SK-N-MC (cell line): ENCODE results near the gene FAAP100.

Source experiments
- DNase-seq: peaks from one replicate; pipeline ENCODE4 v3.0.0-alpha.2; 2011; ENCODE audit warnings: low read depth, low spot score
- H3K27ac ChIP-seq: fragments of 200-600 bp; sonication (generic); 2 replicates; pipeline ENCODE4 v1.5.1; 2016; ENCODE audit warnings: mixed run types
- H3K36me3 ChIP-seq: fragments of 200-600 bp; sonication (generic); 2 replicates; pipeline ENCODE4 v1.6.1; 2017; ENCODE audit warnings: antibody characterized with exemption, low read length, mixed read lengths; ENCODE audit not compliant: insufficient read depth
- H3K4me3 ChIP-seq: fragments of 200-600 bp; sonication (generic); 2 replicates; pipeline ENCODE4 v1.5.1; 2016
- H3K9ac ChIP-seq: fragments of 200-600 bp; sonication (generic); 2 replicates; pipeline ENCODE4 v1.8.0; 2017; ENCODE audit warnings: mixed run types, mixed read lengths; ENCODE audit not compliant: insufficient read length
- H3K9me3 ChIP-seq: fragments of 200-600 bp; sonication (generic); 2 replicates; pipeline ENCODE4 v1.6.1; 2017; ENCODE audit warnings: low read depth, mild to moderate bottlenecking, antibody characterized with exemption, low read length, moderate library complexity, mixed read lengths
- EZH2 ChIP-seq: fragments of 200-600 bp; sonication (generic); IDR thresholded peaks from one replicate; pipeline ENCODE4 v1.6.1; 2017; ENCODE audit warnings: antibody characterized with exemption
- FOXP2 ChIP-seq: optimal IDR thresholded peaks from 2 replicates; pipeline ENCODE3; 2011; ENCODE audit warnings: mild to moderate bottlenecking, moderate library complexity; ENCODE audit not compliant: insufficient read depth; ENCODE audit errors: extremely low read length, control extremely low read depth
- POLR2AphosphoS5 ChIP-seq: IDR thresholded peaks from 2 replicates; pipeline ENCODE4 v1.6.1; 2012; ENCODE audit warnings: mild to moderate bottlenecking, low read depth, low read length, borderline replicate concordance

The FAAP100 gene

GRCh38 chr17:81546906-81547613, 5.1 kb downstream of the FAAP100 start:
- no peak for DNase-seq
- no peaks in the 10 kb centered on the region for H3K9me3 ChIP-seq
- H3K27ac ChIP-seq, result no peak overlapping the region
- no peak for TF ChIP-seq FOXP2
- TF ChIP-seq POLR2AphosphoS5, result no peak
- TF ChIP-seq EZH2, result no peak
- peaks cover 34% of the 10 kb centered on the region; the same call in 1 of the 2 replicates for H3K36me3 ChIP-seq
- no peak overlapping the region for H3K9ac ChIP-seq
- no peak overlapping the region for H3K4me3 ChIP-seq

- Histone ChIP-seq H3K9me3 (no peaks in the 10 kb centered on the region), H3K4me3 (no peak overlapping the region), H3K27ac (no peak overlapping the region), H3K36me3 (peaks cover 31% of the 10 kb centered on the region; the same call in 1 of the 2 replicates), H3K9ac (no peak overlapping the region)
- TF ChIP-seq FOXP2 (no peak), EZH2 (no peak), POLR2AphosphoS5 (no peak)
- DNase-seq, result no peak
Measured at GRCh38 chr17:81545160-81545949, 6.8 kb downstream of the FAAP100 start.

- H3K36me3 ChIP-seq, result peaks cover 25% of the 10 kb centered on the region; the same call in 1 of the 2 replicates
- H3K9ac ChIP-seq, result no peak overlapping the region
- DNase-seq, result no peak
- no peaks in the 10 kb centered on the region for H3K9me3 ChIP-seq
- no peak overlapping the region for H3K4me3 ChIP-seq
- H3K27ac ChIP-seq, result no peak overlapping the region
- TF ChIP-seq EZH2 (no peak), POLR2AphosphoS5 (no peak), FOXP2 (no peak)
Measured at GRCh38 chr17:81544281-81544974, 7.7 kb downstream of the FAAP100 start.

- TF ChIP-seq FOXP2 (no peak), EZH2 (no peak), POLR2AphosphoS5 (no peak)
Measured at GRCh38 chr17:81543756-81544155, 8.4 kb downstream of the FAAP100 start.

GRCh38 chr17:81543339-81543675, 8.8 kb downstream of the FAAP100 start:
- H3K36me3 ChIP-seq, result peaks cover 20% of the 10 kb centered on the region; the same call in 1 of the 2 replicates

More at GRCh38 chr17:81543756-81544155, 8.4 kb downstream of the FAAP100 start:
- peaks cover 20% of the 10 kb centered on the region; the same call in 1 of the 2 replicates for H3K36me3 ChIP-seq
- DNase-seq, result no peak
- no peak overlapping the region for H3K4me3 ChIP-seq
- H3K27ac ChIP-seq, result no peak overlapping the region
- H3K9me3 ChIP-seq, result no peaks in the 10 kb centered on the region
- no peak overlapping the region for H3K9ac ChIP-seq

GRCh38 chr17:81542431-81543338, 9.5 kb downstream of the FAAP100 start:
- H3K9ac ChIP-seq, result no peak overlapping the region
- TF ChIP-seq POLR2AphosphoS5, result no peak
- no peak for TF ChIP-seq EZH2
- TF ChIP-seq FOXP2, result no peak
- H3K4me3 ChIP-seq, result no peak overlapping the region
- no peak for DNase-seq
- H3K9me3 ChIP-seq, result no peaks in the 10 kb centered on the region
- H3K27ac ChIP-seq, result no peak overlapping the region
- peaks cover 20% of the 10 kb centered on the region; the same call in 1 of the 2 replicates for H3K36me3 ChIP-seq

More at GRCh38 chr17:81543339-81543675, 8.8 kb downstream of the FAAP100 start:
- Histone ChIP-seq H3K9me3 (no peaks in the 10 kb centered on the region), H3K9ac (no peak overlapping the region), H3K27ac (no peak overlapping the region), H3K4me3 (no peak overlapping the region)
- no peak for DNase-seq
- no peak for TF ChIP-seq FOXP2
- TF ChIP-seq POLR2AphosphoS5, result no peak
- no peak for TF ChIP-seq EZH2

GRCh38 chr17:81541123-81541522, 11.0 kb downstream of the FAAP100 start:
- Histone ChIP-seq H3K36me3 (peaks cover 8% of the 10 kb centered on the region; the same call in 1 of the 2 replicates), H3K9me3 (no peaks in the 10 kb centered on the region), H3K27ac (no peak overlapping the region), H3K4me3 (no peak overlapping the region), H3K9ac (no peak overlapping the region)
- no peak for TF ChIP-seq FOXP2
- TF ChIP-seq POLR2AphosphoS5, result no peak
- no peak for TF ChIP-seq EZH2
- no peak for DNase-seq
